ENCODE data around the gene KAT8. TPM values are rescaled to one million over a fixed set of nuclear protein-coding genes. Genes with fewer than 3 reads are reported as not detected.
"Not testable (repeated sequence)": the region's sequence is repeated elsewhere in the genome, so short reads cannot be mapped to it uniquely, and the experiment has no call there.

The KAT8 gene
- total RNA-seq, 1 donor from 2014 or later: 76.6 TPM

DNA sequence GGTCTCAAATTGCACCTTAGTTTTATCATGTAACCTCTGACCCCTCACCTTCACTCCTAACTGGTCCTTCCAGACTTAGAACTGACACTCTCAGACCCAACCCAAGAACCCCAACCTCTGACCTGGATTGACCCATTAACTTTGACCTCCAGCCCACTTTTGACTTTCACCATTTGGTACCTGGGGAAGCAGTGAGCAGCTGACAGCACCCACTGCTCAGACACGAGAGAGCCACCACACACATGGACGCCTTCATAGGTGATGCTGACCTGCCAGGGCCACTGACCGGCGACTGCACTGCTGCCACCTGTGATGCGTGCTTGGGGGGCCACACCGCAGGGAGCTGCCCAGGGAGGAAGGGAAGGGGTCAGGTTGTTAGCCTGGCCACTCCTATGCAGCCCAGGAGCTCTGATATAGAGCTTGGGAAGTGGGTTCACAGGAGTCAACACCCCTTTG lies 15.6 kb downstream of the KAT8 start:
- Histone ChIP-seq H3K36me3 (peaks cover 0 to 27% of the 10 kb centered on the region in 2 donors), H3K4me3 (peak overlapping the region in 1 of 2 donors; percentile 48), H3K27ac (no peak overlapping the region), H3K4me1 (peaks cover 40% of the 10 kb centered on the region), H3K9me3 (no peaks in the 10 kb centered on the region), H3K27me3 (no peaks in the 10 kb centered on the region)
- no peak for DNase-seq (ENCODE audit: extremely low spot score in 2 of 2)
- intact Hi-C loops (cut with DNase I): no loop called here
- TF ChIP-seq POLR2AphosphoS5 (IDR thresholded peaks at IDR 0.05; ENCODE audit: insufficient read depth in 1 of 2, low read depth in 1 of 2) (no peak), POLR2A (IDR thresholded peaks at IDR 0.05) (no peak)
- TF ChIP-seq, protein P1, sequence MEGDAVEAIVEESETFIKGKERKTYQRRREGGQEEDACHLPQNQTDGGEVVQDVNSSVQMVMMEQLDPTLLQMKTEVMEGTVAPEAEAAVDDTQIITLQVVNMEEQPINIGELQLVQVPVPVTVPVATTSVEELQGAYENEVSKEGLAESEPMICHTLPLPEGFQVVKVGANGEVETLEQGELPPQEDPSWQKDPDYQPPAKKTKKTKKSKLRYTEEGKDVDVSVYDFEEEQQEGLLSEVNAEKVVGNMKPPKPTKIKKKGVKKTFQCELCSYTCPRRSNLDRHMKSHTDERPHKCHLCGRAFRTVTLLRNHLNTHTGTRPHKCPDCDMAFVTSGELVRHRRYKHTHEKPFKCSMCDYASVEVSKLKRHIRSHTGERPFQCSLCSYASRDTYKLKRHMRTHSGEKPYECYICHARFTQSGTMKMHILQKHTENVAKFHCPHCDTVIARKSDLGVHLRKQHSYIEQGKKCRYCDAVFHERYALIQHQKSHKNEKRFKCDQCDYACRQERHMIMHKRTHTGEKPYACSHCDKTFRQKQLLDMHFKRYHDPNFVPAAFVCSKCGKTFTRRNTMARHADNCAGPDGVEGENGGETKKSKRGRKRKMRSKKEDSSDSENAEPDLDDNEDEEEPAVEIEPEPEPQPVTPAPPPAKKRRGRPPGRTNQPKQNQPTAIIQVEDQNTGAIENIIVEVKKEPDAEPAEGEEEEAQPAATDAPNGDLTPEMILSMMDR (IDR thresholded peaks at IDR 0.05): no peak

DNA sequence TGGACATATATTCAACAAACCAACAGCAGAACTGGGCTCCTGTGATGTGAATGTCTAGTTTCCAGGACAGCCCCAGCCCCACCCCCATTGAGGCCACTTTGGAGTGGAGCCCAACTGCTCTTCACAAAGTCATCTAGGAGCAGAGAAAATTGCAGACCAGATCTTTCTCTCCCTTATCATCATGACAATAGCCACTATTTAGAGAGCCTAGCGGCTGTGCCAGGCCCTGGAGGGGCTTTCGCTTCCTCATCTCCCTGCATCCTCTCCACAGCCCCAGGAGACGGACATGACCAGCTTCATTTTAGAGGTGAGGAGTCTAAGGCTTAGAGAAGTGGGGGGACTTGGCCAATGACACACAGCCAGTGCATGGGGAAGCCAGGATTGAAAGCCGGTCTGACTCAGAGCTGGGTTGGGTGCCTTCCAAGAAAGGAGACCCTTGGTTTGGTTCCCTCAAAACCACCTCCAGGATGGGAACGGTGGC lies 16.7 kb downstream of the KAT8 start:
- H3K27ac ChIP-seq: peak overlapping the region; percentile 86
- DNase-seq (ENCODE audit: extremely low spot score in 2 of 2): no peak

DNA sequence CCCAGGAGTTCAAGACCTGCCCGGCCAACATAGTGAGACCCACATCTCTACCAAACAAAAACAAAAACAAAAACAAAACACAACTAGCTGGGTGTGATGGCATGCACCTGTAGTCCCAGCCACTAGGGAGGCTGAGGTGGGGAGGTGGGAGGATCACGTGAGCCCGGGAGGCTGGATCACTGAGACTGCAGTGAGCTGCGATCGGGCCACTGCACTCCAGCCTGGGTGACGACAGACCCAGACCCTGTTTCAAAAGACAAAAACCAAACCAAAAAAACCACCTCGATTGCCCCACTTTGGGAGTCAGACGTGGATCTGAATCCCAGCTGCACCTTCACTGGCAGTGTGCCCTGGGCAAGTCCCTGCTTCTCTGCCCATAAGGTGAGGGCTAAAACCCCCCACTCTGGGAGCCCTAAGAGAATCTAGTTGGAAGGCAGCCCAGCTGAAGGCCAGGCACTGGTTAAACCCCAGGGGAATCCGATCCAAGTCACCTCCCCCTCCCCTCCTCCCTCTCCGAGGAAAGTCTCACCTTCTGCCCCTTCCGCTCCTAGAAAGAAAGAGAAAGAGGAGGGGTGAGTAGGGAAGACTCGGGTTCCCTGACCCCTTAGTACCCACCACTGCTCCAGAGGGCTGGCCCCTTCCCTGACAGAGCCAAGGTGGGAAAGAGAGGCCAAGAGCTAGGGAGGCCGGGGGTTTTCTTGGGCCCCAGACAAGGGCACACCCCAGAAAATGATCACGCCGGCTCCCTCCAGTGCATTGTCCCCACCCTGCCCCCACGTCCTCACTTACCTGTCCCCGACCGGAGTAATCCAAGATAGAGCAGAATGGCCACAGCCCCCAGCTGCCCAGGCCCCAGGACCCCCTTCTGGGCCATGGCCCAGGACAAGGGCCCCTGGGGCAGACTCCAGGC lies 17.4 kb downstream of the KAT8 start:
- H3K27me3 ChIP-seq: no peaks in the 10 kb centered on the region
- DNase-seq (ENCODE audit: extremely low spot score in 2 of 2): no peak
- intact Hi-C loops (cut with DNase I): no loop called here
- H3K4me3 ChIP-seq: peak overlapping the region in 1 of 2 donors; percentile 48
- no peaks in the 10 kb centered on the region for H3K9me3 ChIP-seq
- H3K4me1 ChIP-seq: peaks cover 46% of the 10 kb centered on the region
- H3K36me3 ChIP-seq: peaks cover 0 to 27% of the 10 kb centered on the region in 2 donors
- TF ChIP-seq POLR2A (IDR thresholded peaks at IDR 0.05): no peak
- TF ChIP-seq, protein P1 (IDR thresholded peaks at IDR 0.05): no peak
- TF ChIP-seq POLR2AphosphoS5 (IDR thresholded peaks at IDR 0.05; ENCODE audit: insufficient read depth in 1 of 2, low read depth in 1 of 2): no peak
- H3K27ac ChIP-seq: peak overlapping the region; percentile 86

More for the DNA sequence above, 16.7 kb downstream of the KAT8 start:
- Histone ChIP-seq H3K4me3 (peak overlapping the region in 1 of 2 donors; percentile 48), H3K36me3 (peaks cover 0 to 27% of the 10 kb centered on the region in 2 donors), H3K9me3 (no peaks in the 10 kb centered on the region), H3K4me1 (peaks cover 49% of the 10 kb centered on the region), H3K27me3 (no peaks in the 10 kb centered on the region)
- intact Hi-C loops (cut with DNase I): no loop called here
- TF ChIP-seq, protein P1 (IDR thresholded peaks at IDR 0.05): no peak
- TF ChIP-seq POLR2A (IDR thresholded peaks at IDR 0.05): no peak
- TF ChIP-seq POLR2AphosphoS5 (IDR thresholded peaks at IDR 0.05; ENCODE audit: insufficient read depth in 1 of 2, low read depth in 1 of 2): no peak

DNA sequence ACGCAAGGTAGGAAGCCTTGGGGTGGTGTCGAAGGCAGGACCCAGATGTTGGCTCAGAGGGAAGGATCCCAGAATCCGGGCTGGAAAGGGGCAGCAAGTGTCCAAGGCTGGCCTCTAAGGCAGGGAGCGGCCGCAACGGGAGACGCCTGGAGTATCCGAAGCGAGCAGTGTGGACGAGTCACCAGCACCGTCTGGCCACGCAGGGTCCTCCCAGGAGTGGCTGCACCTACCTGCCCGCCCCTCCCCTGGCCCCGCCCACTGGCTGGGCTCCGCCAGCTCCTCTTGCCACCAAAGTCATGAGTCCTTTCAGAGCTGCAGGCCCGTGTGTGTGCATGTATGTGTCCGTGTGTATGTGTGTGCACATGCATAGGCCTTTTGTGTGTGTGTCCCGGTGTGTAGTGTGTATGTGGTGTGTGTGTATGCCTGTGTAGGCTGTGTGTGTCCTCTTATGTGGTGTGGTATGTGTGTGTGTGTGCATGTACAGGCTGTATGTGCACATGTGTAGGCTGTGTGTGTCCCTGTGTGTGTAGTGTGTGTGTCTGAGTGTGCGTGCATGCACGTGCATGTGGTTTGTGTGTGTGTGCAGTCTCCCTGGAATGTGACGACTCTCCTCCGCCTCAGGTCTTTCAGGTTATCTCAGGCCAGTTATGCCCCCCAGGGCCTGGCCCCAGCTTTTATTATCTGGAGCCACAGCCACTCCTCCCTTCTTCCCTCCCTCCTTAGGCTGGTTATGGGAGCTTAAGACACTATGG lies 18.2 kb downstream of the KAT8 start, which contains the start of gene PRSS8:
Gene PRSS8, minus strand, starts transcription at position 193 of the 752 bp plus-strand sequence. CDS start 229 bp downstream, outside the sequence.
- peak within 1 kb of the TSS in 1 of 2 donors; percentile 48 for H3K4me3 ChIP-seq
- no peaks in the 10 kb centered on the region for H3K27me3 ChIP-seq
- peak within 1 kb of the TSS; percentile 86 for H3K27ac ChIP-seq
- intact Hi-C loops (cut with DNase I): no loop called here
- no peaks in the 10 kb centered on the region for H3K9me3 ChIP-seq
- peaks cover 42% of the 10 kb centered on the region for H3K4me1 ChIP-seq
- TF ChIP-seq POLR2AphosphoS5 (IDR thresholded peaks at IDR 0.05; ENCODE audit: insufficient read depth in 1 of 2, low read depth in 1 of 2) (peak; percentile 15 to 68), POLR2A (IDR thresholded peaks at IDR 0.05) (no peak)
- DNase-seq (ENCODE audit: extremely low spot score in 2 of 2): no peak
- H3K36me3 ChIP-seq: peaks cover 0 to 20% of the 10 kb centered on the region in 2 donors

DNA sequence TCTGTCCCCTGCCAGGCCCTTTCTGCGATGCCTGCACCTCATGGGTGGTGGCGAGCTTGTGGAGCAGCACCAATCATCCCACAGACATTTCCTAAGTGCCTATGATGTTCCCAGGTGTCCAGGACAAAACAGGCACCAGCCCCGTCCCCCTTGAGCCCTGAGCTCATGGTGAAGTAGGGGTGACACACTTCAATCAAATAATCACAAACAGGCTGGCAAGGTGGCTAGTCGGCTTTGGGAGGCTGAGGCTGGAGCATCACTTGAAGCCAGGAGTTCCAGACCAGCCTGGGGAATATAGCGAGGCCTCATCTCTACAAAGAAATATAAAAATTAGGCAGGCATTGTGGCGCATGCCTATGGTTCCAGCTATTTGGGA lies 18.8 kb downstream of the KAT8 start:
- H3K36me3 ChIP-seq: peaks cover 0 to 14% of the 10 kb centered on the region in 2 donors
- DNase-seq (ENCODE audit: extremely low spot score in 2 of 2): peak in 1 of 2 donors; percentile 81
- no peak overlapping the region for H3K27ac ChIP-seq
- TF ChIP-seq POLR2AphosphoS5 (IDR thresholded peaks at IDR 0.05; ENCODE audit: insufficient read depth in 1 of 2, low read depth in 1 of 2) (no peak), POLR2A (IDR thresholded peaks at IDR 0.05) (no peak)
- TF ChIP-seq, protein P1 (IDR thresholded peaks at IDR 0.05): no peak
- no peaks in the 10 kb centered on the region for H3K27me3 ChIP-seq
- peaks cover 45% of the 10 kb centered on the region for H3K4me1 ChIP-seq
- intact Hi-C loops (cut with DNase I): no loop called here
- no peaks in the 10 kb centered on the region for H3K9me3 ChIP-seq
- no peak overlapping the region for H3K4me3 ChIP-seq

DNA sequence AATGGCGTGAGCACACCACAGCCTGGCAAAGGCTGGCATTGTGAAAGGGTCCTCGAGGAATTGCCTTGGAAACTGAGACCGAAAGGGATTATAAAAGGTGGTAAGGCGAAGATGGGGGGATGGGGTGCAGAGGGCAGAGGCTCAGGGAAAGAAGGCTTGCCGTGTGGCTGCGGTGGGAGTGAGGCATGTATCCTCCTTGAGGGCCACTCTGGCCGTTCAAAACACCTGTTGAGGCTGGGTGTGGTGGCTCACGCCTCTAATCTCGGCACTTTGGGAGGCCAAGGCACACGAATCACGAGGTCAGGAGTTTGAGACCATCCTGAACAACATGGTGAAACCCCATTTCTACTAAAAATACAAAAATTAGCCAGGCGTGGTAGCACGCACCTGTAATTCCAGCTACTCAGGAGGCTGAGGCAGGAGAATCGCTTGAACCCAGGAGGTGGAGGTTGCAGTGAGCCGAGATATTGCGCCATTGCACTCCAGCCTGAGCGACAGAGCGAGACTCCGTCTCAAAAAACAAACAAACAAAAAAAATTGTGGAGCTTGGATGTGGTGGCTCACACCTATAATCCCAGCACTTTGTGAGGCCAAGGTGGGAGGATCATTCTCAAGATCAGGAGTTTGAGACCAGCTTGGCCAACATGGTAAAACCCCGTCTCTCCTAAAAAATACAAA lies 19.5 kb downstream of the KAT8 start:
- H3K27ac ChIP-seq; H3K4me3 ChIP-seq; H3K36me3 ChIP-seq; intact Hi-C loops (cut with DNase I); H3K9me3 ChIP-seq; DNase-seq (ENCODE audit: extremely low spot score in 2 of 2); H3K27me3 ChIP-seq: not testable (repeated sequence)
- peaks cover 45% of the 10 kb centered on the region for H3K4me1 ChIP-seq

All from vagina (tissue), 2 donors.